Stimulated activated CD8-positive, alpha-beta memory T cell treated with anti-CD3 and anti-CD28 coated beads, Interleukin-12 subunit alpha, Interleukin-12 subunit beta, amount 100 ng/mL, for 24 hours (primary cell): Measurements from ENCODE around the gene LECT2.

Experiments
- DNase-seq: peaks from one replicate; pipeline ENCODE4 v3.0.0-alpha.2; 2020; ENCODE audit errors: extremely low read depth

The LECT2 gene

GRCh38 chr5:135954899-135955298 lies at the start of gene LECT2:
TSS of gene LECT2 (minus strand) at chr5:135954983. CDS start at chr5:135954833, 150 bp downstream.
- no peak for DNase-seq

DNA sequence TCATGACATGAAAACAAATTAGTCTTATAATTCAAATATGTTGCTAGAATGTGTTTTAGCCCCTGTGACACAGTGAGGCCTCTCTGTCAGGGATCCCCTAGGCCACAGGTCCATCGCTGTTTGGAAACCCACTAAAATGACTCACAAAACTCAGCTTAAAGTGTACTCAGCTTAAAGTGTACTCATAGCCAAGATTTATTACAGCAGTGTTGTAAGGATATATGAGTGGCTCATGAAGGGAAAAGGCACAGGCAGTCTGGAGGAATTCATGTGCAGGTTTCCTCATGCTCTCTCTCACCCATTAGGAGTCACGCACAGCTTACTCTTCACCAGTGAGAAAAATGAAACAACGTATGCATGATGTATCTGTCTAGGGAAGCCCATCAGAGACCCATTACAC lies 49.7 kb upstream of the LECT2 start:
- no peak for DNase-seq

- no peak for DNase-seq
These were observed 46.7 kb upstream of the LECT2 start for GRCh38 chr5:136001466-136001981.

GRCh38 chr5:136000932-136001331 lies 46.1 kb upstream of the LECT2 start:
- no peak for DNase-seq

- no peak for DNase-seq
These were observed 45.4 kb upstream of the LECT2 start for GRCh38 chr5:136000147-136000546.

- no peak for DNase-seq
These were observed 44.8 kb upstream of the LECT2 start for GRCh38 chr5:135999406-136000139.

GRCh38 chr5:135998889-135999288 lies 44.1 kb upstream of the LECT2 start:
- DNase-seq = no peak

DNA sequence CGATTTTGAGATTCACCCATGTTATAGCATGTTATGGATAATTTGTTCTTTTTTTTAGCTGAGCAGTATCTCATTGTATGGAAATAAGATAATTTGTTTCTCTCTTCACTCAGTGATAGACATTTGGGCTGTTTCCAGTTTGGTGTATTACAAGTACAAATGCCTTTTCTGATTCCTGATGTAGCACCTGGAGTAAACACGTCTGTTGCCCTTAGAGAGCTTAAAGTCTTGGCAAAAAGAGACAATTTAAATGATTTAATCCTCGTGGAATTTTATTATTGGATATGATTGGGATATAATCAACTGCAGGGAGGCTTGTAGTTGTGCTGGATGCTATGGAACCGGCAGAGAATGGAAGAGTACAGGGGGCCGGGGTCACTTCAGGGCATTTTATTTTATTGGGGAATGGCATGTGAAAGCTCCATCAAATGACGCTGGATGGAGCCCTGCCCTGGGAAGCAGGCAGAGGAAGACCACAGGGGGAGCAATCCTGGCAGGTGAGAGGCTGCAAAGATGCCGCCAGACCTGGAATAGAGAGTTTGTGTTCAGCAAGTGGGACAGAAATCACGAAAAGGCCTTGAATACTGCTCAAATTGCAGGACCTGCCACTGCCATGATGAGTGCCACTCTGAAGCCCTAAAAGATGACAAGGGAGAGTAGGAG lies 43.0 kb upstream of the LECT2 start:
- no peak for DNase-seq

DNA sequence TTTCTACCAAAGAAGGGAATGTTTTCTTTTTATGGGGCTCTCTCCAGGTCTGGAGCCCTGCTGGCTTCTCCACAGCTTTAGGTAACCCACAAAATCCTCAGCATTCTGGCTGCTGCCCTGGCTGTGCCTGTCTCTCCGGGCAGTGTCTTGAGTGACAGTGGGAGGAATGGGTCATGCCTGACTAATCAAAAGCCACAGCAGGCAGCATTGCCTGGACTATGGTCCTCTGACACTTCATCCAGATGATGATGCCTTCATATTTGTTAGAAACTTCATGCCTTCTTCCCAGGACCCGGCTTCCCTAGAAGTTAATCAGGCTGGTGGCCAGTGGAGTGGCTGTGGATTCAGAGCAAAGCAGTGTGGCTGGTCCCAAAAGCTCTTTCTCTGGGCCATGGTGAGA lies 41.8 kb upstream of the LECT2 start:
- no peak for DNase-seq

GRCh38 chr5:135995976-135996375 lies 41.2 kb upstream of the LECT2 start:
- DNase-seq = no peak

DNA sequence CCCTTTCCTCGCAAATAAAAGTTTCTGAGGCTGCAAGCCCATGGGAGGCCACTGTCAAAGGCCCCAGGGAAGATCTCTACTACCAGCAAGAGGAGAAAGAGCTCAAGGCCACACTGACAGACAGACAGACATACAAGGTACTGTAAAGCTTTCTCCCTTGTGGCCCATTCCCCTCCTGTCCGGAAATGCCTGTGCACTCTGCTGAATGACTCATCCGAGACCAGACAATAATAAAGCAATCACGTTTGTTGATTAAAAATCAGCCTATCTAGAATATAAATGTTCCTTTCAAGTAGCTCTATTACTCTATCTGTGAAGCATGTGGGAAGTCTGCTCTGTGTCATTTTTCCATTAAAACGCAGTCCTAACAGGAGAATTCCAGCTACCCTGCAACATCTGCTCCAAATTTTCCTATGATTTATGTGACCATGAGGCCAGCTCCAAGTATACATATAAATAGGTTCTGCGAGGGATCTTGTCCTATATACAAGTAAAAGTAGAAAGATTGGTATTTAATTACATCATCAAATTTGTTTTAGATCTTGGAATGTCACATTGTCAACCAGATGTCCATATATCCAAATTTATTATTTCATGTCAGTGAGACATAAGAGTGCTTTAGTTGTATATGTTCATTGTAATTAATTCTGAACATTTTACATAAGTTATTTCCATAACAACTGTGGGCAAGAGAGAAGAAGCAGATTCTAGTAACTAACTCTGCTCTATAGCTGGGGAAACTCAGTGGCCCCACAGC lies 39.3 kb upstream of the LECT2 start:
- DNase-seq = no peak

DNA sequence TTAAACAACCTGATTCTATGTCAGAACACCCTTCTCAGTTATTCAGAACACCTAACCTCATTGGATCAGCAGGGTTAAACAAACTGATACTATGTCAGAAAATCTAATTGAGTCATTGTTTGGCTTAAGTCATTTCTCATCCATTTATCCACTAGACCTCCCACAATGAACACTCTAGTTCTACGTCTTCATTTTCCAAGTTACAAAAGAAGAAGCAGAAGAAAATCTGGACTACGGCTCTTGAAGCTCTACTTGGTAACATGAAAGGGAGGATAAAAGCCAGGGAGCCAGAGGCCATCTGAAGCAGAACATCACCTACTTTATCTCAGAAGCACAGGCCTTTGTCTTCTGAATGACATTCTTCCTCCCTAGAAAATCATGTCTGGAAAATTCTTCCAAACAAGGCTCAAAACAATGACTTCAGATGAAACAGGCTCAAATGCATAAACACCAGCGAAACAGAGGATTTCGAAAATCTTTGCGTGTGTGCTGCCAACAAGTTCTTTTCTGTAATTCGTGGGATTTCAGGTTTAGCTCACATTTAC lies 38.6 kb upstream of the LECT2 start:
- DNase-seq = no peak

GRCh38 chr5:135991429-135991828 lies 36.6 kb upstream of the LECT2 start:
- DNase-seq = no peak

DNA sequence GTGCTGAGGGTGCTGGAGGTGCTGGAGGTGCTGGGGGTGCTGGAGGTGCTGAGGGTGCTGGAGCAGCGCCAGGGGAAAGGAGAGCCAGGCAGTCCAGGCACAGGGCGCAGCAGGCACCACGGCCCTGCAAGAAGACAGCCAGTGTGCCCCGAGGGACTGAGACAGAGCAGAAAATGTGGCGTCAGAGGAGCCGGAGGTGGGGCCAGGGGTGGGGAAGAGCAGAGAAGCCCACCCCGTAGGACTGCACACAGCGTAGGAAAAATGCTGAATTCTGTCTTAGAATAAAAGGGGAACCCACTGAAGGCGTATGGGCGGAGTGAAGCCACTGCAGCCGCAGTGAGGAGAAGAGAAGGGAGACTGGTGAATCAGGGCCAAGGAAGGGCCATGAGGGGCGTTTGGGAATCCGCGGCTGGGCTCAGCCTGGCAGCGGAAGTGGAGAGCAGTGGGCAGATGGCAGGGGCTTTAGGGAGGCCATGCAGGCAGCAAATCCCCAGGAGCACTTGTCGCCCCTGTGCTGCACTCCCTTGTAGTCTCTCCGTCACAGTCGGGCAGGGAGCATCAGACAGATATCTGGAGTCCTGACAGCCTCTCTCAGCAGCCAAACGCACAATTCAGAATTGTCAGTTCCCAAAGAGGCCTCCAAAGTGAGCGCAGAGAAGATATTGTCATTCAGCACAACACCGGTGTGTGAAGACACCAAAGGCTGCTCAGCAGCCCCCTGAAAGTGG lies 35.9 kb upstream of the LECT2 start:
- no peak for DNase-seq

DNA sequence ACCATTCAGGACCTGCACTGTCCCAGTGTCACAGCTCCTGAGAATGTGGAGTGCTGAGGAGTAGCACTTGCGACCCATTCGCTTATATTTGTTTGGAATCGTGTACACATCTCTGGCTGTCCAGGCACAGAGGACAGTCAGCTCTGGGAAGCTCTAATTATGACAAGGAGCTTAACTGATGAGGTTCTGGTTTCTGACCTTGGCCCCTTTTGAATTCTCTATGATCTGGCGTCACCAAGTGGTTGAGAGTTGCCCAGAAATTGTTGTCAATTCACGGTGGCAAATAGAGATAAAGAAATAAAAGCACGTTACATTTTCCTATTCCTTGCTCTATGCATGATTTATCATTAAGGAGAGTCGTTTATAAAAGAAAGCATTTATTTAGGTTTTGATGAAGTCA lies 34.9 kb upstream of the LECT2 start:
- DNase-seq = no peak

GRCh38 chr5:135988546-135988945 lies 33.8 kb upstream of the LECT2 start:
- DNase-seq = no peak

GRCh38 chr5:135986891-135987401 lies 32.2 kb upstream of the LECT2 start:
- no peak for DNase-seq

DNA sequence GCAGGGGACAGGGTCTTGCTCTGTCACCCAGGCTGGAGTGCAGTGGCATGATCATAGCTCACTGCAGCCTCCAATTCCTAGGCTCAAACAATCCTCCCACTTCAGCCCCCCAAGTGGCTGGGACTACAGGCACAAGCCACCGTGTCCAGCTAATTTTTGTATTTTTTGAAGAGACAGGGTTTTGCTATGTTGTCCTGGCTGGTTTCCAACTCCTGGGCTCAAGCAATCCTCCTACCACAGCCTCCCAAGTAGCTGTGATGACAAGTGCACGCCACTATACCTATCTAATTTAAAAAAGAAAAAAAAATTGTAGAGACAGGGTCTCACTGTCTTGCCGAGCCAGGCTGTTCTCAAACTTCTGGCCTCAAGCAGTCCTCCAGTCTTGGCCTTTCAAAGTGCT lies 31.6 kb upstream of the LECT2 start:
- DNase-seq = no peak

DNA sequence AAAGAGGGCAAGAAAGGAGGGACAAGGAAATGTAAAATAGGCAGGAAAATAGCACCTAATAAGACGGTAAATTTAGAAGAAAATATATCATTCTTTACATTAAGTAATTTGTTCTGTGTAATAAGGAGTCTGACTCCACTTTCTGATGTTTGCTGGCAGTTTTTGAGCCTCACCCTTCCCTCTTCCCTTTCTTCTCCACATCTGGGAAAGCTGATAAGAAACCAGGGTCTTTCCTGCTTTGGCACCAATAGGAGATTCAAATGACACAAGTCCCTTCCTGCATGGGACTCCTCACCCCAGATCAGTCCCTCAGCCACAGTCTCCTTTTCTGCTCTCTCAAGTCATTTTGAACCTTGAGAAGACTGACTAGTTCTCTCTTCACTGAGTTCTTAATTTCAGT lies 31.2 kb upstream of the LECT2 start:
- no peak for DNase-seq

DNA sequence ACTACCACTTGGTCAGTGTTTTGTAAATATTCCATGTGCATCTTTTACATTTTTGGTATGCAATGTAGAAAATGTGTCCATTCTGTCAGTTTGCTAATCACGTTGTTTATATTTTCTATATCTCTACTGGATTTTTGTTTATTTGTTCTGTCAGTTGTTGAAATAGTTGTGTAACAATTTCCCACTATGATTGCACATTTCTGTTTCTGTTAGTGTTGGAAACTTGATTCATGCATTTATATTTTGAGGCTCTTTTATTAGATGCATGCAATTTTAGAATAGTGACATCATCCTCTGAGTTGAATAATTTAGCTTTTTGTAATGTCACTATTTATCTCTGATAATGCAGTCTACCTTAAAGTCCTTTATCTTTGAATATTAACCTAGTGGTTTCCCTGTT lies 25.8 kb upstream of the LECT2 start:
- no peak for DNase-seq

DNA sequence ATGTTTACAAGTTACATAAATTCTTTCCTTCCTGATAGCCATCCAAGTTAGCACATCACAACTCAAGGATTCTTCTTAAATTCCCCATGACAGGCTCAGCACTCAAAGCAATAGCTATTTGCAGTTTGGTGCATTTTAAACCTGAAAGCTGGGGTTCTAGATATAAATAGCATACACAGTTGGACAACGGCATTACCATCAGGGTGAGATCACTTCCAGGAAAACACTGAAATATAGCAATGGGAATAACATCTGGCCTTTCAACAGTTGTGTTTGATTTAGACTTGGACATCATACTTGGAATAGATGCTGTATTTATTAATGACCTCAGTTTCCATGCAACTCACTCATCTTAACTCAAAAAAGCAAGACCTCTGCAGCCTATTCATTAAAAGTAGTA lies 24.7 kb upstream of the LECT2 start:
- no peak for DNase-seq
